Measurements from ENCODE around the gene KRTAP5-8. TPM values are rescaled to one million over a fixed set of nuclear protein-coding genes. Genes with fewer than 3 reads are reported as not detected.
"Not testable (repeated sequence)": the region's sequence is repeated elsewhere in the genome, so short reads cannot be mapped to it uniquely, and the experiment has no call there.

KRTAP5-8 gene, protein sequence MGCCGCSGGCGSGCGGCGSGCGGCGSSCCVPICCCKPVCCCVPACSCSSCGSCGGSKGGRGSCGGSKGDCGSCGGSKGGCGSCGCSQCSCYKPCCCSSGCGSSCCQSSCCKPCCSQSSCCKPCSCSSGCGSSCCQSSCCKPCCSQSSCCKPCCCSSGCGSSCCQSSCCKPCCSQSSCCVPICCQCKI
- not detected for total RNA-seq (ENCODE audit: unreplicated experiment)
- long read RNA-seq = 0 reads

GRCh38 chr11:71537977-71538665 lies at the start of gene KRTAP5-8:
Gene KRTAP5-8 (plus strand): TSS chr11:71538025. CDS start chr11:71538056, 31 bp downstream.
- Mint-ChIP-seq H3K9me3 (ENCODE audit: unreplicated experiment) (peaks cover 12% of the 10 kb centered on the region), H3K27ac (ENCODE audit: unreplicated experiment) (peak within 1 kb of the TSS; percentile 10)
- not testable (repeated sequence) for H3K27me3 Mint-ChIP-seq (ENCODE audit: unreplicated experiment); H3K4me1 Mint-ChIP-seq (ENCODE audit: low read depth, unreplicated experiment); DNase-seq; H3K4me3 Mint-ChIP-seq (ENCODE audit: unreplicated experiment); H3K36me3 Mint-ChIP-seq (ENCODE audit: unreplicated experiment)

DNA sequence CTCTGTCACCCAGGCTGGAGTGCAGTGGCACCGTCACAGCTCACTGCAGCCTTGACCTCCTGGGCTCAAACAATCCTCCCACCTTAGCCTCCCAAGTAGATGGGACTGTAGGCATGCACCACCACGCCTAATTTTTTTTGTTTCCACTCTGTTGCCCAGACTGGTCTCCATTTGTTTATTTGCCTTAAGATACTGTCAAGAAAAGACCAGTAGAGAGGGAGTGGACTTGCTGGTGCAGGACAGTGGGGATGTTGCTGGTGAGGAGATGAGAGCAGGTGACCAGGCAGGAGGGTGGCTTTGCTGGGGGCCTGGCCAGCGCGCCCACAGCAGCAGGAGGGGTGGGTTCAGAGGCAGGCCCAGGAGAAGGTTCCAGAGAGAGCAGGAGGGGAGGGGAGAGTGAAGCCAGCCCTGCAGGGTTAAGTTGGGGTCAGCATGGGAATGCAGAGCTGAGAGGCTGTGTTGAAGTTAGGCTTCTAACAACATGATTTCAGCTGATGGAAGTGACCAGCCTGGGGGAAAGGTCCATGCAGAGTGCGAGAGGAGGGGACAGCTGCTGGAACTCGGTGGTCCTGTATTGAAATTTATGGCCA lies 49.0 kb upstream of the KRTAP5-8 start:
- peaks cover 3% of the 10 kb centered on the region for H3K4me1 Mint-ChIP-seq (ENCODE audit: low read depth, unreplicated experiment)
- H3K4me3 Mint-ChIP-seq (ENCODE audit: unreplicated experiment) = no peak overlapping the region
- TF ChIP-seq, protein P1, sequence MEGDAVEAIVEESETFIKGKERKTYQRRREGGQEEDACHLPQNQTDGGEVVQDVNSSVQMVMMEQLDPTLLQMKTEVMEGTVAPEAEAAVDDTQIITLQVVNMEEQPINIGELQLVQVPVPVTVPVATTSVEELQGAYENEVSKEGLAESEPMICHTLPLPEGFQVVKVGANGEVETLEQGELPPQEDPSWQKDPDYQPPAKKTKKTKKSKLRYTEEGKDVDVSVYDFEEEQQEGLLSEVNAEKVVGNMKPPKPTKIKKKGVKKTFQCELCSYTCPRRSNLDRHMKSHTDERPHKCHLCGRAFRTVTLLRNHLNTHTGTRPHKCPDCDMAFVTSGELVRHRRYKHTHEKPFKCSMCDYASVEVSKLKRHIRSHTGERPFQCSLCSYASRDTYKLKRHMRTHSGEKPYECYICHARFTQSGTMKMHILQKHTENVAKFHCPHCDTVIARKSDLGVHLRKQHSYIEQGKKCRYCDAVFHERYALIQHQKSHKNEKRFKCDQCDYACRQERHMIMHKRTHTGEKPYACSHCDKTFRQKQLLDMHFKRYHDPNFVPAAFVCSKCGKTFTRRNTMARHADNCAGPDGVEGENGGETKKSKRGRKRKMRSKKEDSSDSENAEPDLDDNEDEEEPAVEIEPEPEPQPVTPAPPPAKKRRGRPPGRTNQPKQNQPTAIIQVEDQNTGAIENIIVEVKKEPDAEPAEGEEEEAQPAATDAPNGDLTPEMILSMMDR (IDR thresholded peaks at IDR 0.05; ENCODE audit: partially characterized antibody, unreplicated experiment) = no peak
- peaks cover 25% of the 10 kb centered on the region for H3K36me3 Mint-ChIP-seq (ENCODE audit: unreplicated experiment)
- H3K9me3 Mint-ChIP-seq (ENCODE audit: unreplicated experiment) = peaks cover 6% of the 10 kb centered on the region
- DNase-seq = no peak
- H3K27ac Mint-ChIP-seq (ENCODE audit: unreplicated experiment) = no peak overlapping the region
- peaks cover 7% of the 10 kb centered on the region for H3K27me3 Mint-ChIP-seq (ENCODE audit: unreplicated experiment)

GRCh38 chr11:71489311-71490043 lies 48.3 kb upstream of the KRTAP5-8 start:
- Mint-ChIP-seq H3K27me3 (ENCODE audit: unreplicated experiment) (peaks cover 5% of the 10 kb centered on the region), H3K4me3 (ENCODE audit: unreplicated experiment) (no peak overlapping the region), H3K36me3 (ENCODE audit: unreplicated experiment) (peaks cover 24% of the 10 kb centered on the region), H3K4me1 (ENCODE audit: low read depth, unreplicated experiment) (peaks cover 3% of the 10 kb centered on the region), H3K27ac (ENCODE audit: unreplicated experiment) (no peak overlapping the region), H3K9me3 (ENCODE audit: unreplicated experiment) (peaks cover 6% of the 10 kb centered on the region)
- no peak for DNase-seq
- TF ChIP-seq, protein P1 (IDR thresholded peaks at IDR 0.05; ENCODE audit: partially characterized antibody, unreplicated experiment) = no peak

DNA sequence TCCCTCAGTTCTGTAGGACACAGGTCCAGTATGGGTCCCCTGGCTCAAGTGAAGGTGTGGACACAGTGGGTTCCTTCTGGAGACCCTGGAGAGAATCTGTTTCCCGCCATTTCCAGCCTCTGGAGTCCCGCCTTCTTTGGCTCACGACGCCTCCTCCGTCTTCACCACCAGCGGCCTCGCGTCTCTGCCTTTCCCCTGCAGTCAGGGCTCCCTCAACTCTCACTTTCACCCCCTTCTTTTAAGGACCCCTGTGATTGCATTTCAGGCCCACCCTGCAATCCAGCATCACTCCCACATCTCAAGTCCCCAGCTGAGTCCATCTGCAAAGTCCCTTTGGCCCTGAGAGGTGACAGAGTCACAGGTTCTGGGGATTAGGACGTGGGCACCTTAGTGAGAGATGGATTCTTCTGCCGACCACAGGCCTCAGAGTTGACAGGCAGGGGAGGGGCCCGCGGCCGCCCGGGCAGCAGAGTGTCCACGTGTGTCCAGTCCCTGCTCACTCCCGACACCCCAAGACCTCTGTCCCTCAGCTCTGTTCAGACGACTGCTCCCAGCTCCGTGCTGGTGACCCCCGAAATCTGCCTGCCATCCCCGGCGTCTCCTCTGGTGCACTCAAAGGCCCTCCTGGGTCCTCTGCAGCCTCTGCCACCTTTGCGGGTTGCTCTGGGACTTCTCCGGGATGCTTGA lies 47.6 kb upstream of the KRTAP5-8 start:
- Mint-ChIP-seq H3K36me3 (ENCODE audit: unreplicated experiment) (peaks cover 24% of the 10 kb centered on the region), H3K4me1 (ENCODE audit: low read depth, unreplicated experiment) (peaks cover 3% of the 10 kb centered on the region), H3K27me3 (ENCODE audit: unreplicated experiment) (peaks cover 2% of the 10 kb centered on the region), H3K4me3 (ENCODE audit: unreplicated experiment) (no peak overlapping the region), H3K27ac (ENCODE audit: unreplicated experiment) (no peak overlapping the region), H3K9me3 (ENCODE audit: unreplicated experiment) (peaks cover 8% of the 10 kb centered on the region)
- no peak for DNase-seq
- TF ChIP-seq, protein P1 (IDR thresholded peaks at IDR 0.05; ENCODE audit: partially characterized antibody, unreplicated experiment) = no peak

Measured in glutamatergic neuron (in vitro differentiated cells).